ENCODE data around the gene GALNT13.

GALNT13 gene

GRCh38 chr2:154386186-154386585 is 514.5 kb downstream of the GALNT13 start:
- no peak for TF ChIP-seq CTCF (IDR thresholded peaks at IDR 0.05; ENCODE audit: extremely low read depth, missing control alignments)
- no peak for DNase-seq (ENCODE audit: low spot score)

- TF ChIP-seq CTCF (IDR thresholded peaks at IDR 0.05; ENCODE audit: extremely low read depth, missing control alignments), result no peak
- no peak for DNase-seq (ENCODE audit: low spot score)
These were observed 519.3 kb downstream of the GALNT13 start for GRCh38 chr2:154391051-154391450.

GRCh38 chr2:154392256-154392655 is 520.5 kb downstream of the GALNT13 start:
- DNase-seq (ENCODE audit: low spot score), result no peak
- TF ChIP-seq CTCF (IDR thresholded peaks at IDR 0.05; ENCODE audit: extremely low read depth, missing control alignments), result no peak

- no peak for DNase-seq (ENCODE audit: low spot score)
- TF ChIP-seq CTCF (IDR thresholded peaks at IDR 0.05; ENCODE audit: extremely low read depth, missing control alignments), result no peak
These were observed 522.9 kb downstream of the GALNT13 start for GRCh38 chr2:154394600-154394999.

GRCh38 chr2:154400563-154401290 is 529.0 kb downstream of the GALNT13 start:
- no peak for TF ChIP-seq CTCF (IDR thresholded peaks at IDR 0.05; ENCODE audit: extremely low read depth, missing control alignments)
- DNase-seq (ENCODE audit: low spot score), result no peak

GRCh38 chr2:154402213-154402612 is 530.5 kb downstream of the GALNT13 start:
- no peak for TF ChIP-seq CTCF (IDR thresholded peaks at IDR 0.05; ENCODE audit: extremely low read depth, missing control alignments)
- DNase-seq (ENCODE audit: low spot score), result no peak

GRCh38 chr2:154403242-154403790 is 531.6 kb downstream of the GALNT13 start:
- DNase-seq (ENCODE audit: low spot score), result no peak
- TF ChIP-seq CTCF (IDR thresholded peaks at IDR 0.05; ENCODE audit: extremely low read depth, missing control alignments), result no peak
